HUES48 (cell line): ENCODE results near the gene PGS1.

ENCODE experiments used
- H3K27ac ChIP-seq: one replicate; pipeline ENCODE4 v1.7.0; 2013; ENCODE audit warnings: low read depth, low read length, inconsistent platforms
- H3K27me3 ChIP-seq: 2 replicates; pipeline ENCODE4 v1.6.1; 2013; ENCODE audit warnings: mild to moderate bottlenecking, low read length; ENCODE audit not compliant: control insufficient read depth, insufficient read depth
- H3K36me3 ChIP-seq: 2 replicates; pipeline ENCODE4 v1.6.1; 2013; ENCODE audit warnings: low read length; ENCODE audit not compliant: control insufficient read depth, insufficient read depth
- H3K4me1 ChIP-seq: 2 replicates; pipeline ENCODE4 v1.6.1; 2013; ENCODE audit warnings: mild to moderate bottlenecking, low read length; ENCODE audit not compliant: control insufficient read depth, insufficient read depth
- H3K4me3 ChIP-seq: 2 replicates; pipeline ENCODE4 v1.5.1; 2013; ENCODE audit warnings: mild to moderate bottlenecking, low read depth, low read length
- H3K9ac ChIP-seq: 2 replicates; pipeline ENCODE4 v1.6.1; 2013; ENCODE audit warnings: mild to moderate bottlenecking, low read depth, low read length, moderate library complexity
- H3K9me3 ChIP-seq: 2 replicates; pipeline ENCODE4 v1.6.1; 2013; ENCODE audit warnings: low read length; ENCODE audit not compliant: control insufficient read depth, insufficient read depth

Gene PGS1

DNA sequence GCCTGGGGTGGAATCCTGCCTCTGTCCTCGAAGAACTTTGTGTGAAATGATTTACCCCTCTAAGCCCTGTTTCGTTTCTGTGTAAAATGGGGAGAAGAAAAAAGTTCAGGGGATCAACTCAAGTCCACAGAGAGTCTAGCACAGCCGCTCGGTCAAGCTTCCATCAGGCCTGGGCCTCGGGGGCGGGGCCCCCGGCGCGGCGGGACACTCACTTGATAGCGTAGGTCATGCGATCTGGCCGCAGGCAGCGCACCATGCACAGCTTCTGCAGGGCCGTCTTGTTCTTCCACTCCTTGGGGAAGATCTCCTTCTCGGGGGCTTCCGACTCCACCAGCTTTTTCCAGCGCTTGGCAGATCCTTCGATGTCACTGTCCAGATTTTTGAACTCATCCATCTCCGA is 65.9 kb downstream of the PGS1 start:
- no peaks in the 10 kb centered on the region for H3K27me3 ChIP-seq
- H3K9me3 ChIP-seq = no peaks in the 10 kb centered on the region
- H3K9ac ChIP-seq = no peak overlapping the region
- H3K27ac ChIP-seq = no peak overlapping the region
- no peaks in the 10 kb centered on the region for H3K4me1 ChIP-seq
- H3K4me3 ChIP-seq = no peak overlapping the region
- no peaks in the 10 kb centered on the region for H3K36me3 ChIP-seq

DNA sequence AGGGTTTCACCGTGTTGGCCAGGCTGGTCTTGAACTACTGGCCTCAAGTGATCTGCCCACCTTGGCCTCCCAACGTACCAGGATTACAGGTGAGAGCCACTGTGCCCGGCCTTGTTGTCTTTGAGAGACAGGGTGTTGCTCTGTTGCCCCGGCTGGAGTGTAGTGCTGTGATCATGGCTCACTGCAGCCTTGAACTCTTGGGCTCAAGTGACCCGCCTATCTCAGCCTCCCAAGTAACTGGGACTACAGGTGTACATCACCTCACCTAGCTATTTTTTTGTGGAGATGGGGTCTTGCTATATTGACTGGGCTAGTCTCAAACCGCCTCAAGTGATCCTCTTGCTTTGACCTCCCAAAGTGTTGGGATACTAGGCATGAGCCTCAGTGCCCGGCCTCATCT is 68.4 kb downstream of the PGS1 start:
- H3K9me3 ChIP-seq = no peaks in the 10 kb centered on the region
- no peak overlapping the region for H3K9ac ChIP-seq
- H3K4me1 ChIP-seq = no peaks in the 10 kb centered on the region
- no peaks in the 10 kb centered on the region for H3K36me3 ChIP-seq
- H3K27me3 ChIP-seq = no peaks in the 10 kb centered on the region
- H3K27ac ChIP-seq = no peak overlapping the region
- no peak overlapping the region for H3K4me3 ChIP-seq

DNA sequence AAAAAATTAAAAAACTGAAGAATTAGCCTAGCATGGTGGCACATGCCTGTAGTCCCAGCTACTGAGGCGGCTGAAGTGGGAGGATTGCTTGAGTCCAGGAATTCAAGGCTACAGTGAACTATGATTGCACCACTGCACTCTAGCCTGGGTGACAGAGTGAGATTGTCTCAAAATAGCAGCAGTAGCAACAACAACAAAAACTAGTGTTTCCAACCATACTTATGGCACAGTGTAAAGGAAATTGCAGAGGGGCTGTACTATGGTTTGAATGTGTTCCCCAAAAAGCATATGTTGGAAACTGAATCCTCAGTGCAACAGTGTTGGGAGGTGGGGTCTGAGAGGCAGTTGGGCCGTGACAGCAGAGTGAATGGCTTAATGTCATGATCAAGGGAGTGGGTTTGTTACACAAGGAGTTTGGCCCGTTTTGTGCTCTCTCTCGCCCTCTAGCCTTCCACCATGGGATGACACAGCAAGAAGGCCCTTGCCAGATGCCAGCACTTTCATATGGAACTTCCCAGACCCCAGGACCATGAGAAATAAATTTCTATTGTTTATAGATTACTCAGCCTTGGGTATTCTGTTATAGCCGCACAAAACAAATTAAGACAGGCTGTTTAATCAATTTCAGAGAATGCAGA is 70.0 kb downstream of the PGS1 start:
- no peak overlapping the region for H3K27ac ChIP-seq
- no peak overlapping the region for H3K9ac ChIP-seq
- H3K9me3 ChIP-seq = no peaks in the 10 kb centered on the region
- no peaks in the 10 kb centered on the region for H3K4me1 ChIP-seq
- H3K36me3 ChIP-seq = no peaks in the 10 kb centered on the region
- no peaks in the 10 kb centered on the region for H3K27me3 ChIP-seq
- no peak overlapping the region for H3K4me3 ChIP-seq

DNA sequence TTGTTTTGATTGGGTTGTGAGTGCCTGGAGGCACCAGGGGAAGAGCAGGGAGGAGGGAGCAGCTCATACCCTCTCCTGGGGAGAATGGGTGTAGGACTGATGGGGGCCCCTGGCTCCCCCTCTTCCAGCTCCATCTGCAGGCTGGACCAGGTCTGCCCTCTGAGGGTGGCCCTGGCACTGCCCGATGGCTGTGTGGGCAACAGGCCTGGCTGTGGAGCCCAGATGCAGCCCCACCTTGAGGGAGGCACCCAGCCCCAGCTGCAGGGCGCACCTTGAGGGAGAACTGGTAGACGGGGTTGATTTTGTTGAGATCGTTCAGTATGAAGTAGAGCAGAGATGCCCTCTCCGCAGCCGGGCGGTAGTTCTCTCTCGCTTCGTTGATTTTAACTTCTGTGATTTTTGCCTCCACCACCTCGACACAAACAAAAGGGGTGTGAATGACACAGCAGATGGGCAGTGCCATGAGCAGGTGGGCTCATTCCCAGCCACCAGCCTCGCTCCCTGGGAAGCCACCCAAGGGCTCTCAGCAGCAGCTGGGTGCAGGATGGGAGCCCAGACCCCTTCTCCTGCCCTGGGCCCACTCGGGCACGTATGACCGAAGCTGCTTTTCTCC is 71.6 kb downstream of the PGS1 start:
- H3K27me3 ChIP-seq = no peaks in the 10 kb centered on the region
- H3K4me3 ChIP-seq = no peak overlapping the region
- no peaks in the 10 kb centered on the region for H3K9me3 ChIP-seq
- H3K9ac ChIP-seq = no peak overlapping the region
- H3K4me1 ChIP-seq = no peaks in the 10 kb centered on the region
- H3K36me3 ChIP-seq = no peaks in the 10 kb centered on the region
- H3K27ac ChIP-seq = no peak overlapping the region

DNA sequence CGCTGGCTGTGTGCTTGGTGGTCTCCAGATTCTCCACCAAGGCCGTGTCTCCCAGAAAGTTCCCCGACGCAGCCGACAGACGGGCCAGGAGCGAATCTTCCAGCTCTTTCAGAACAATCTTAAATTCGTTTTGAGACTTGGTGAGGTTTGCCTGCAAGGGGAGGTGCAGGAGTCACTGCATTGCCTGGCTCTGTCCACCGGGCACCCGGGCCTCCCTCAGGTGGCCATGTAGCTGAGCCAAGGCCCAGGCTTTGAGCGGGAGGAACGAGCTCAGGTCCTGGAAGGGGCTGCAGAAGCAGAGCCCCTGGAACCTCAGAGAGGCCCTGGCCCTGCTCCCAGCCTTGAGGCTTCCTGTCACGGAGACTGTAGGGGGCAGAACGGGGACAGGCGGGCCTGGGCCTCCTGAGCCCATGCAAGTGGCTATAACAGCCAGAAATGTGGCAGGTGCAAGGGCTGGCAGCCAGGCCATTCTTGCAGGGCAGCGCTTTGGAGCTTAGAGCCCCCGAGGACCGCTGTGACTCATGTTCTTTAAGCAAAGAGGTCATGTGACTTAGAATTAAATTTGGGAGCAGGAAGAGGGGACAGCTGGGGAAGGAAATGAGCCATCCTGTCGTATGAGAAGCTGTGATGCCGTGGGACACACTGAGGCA is 72.4 kb downstream of the PGS1 start:
- Histone ChIP-seq H3K9me3 (no peaks in the 10 kb centered on the region), H3K9ac (no peak overlapping the region), H3K27me3 (no peaks in the 10 kb centered on the region), H3K27ac (no peak overlapping the region), H3K4me1 (no peaks in the 10 kb centered on the region), H3K4me3 (no peak overlapping the region), H3K36me3 (no peaks in the 10 kb centered on the region)

DNA sequence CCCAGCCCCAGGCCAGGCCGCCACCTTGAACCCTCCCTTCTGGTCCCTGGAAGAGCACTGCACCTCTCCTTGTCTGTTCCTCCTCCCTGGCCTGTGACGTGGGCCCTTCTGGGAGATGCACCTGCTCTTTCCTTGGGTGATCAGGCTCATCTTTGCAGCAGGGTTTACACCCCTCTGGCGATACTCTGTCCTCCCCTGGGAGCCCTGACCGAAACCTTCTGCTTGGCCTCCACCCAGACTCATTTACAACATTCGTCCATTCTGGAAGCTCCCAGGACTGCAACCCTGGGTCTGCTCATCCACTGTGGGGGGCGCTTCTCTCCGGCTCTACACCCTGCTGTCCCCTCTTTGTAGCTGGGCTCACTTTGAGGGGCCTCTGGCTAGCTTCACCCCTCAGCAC is 73.3 kb downstream of the PGS1 start:
- H3K27ac ChIP-seq = no peak overlapping the region
- no peak overlapping the region for H3K9ac ChIP-seq
- no peaks in the 10 kb centered on the region for H3K27me3 ChIP-seq
- no peak overlapping the region for H3K4me3 ChIP-seq
- no peaks in the 10 kb centered on the region for H3K9me3 ChIP-seq
- H3K36me3 ChIP-seq = no peaks in the 10 kb centered on the region
- no peaks in the 10 kb centered on the region for H3K4me1 ChIP-seq

DNA sequence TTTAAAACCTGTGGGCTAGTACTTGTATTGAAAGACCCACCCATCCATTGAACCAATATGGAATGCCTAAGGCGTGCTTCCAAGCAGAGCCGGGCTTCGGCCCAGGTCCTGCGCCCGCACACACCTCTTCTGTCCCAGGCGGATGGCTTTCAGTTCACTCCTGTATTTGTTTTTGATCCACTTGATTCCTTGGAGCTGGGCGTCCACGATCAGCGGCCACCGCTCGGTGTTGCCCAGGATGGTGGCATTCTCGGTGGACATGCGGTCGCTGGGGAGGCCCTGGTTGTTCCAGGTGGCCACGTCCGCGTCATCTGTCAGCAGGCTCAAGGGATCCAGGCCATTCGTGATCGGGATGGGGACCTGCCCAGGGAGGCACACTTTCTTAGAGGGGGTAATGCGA is 75.9 kb downstream of the PGS1 start:
- no peaks in the 10 kb centered on the region for H3K27me3 ChIP-seq
- no peak overlapping the region for H3K4me3 ChIP-seq
- no peak overlapping the region for H3K9ac ChIP-seq
- H3K9me3 ChIP-seq = no peaks in the 10 kb centered on the region
- no peak overlapping the region for H3K27ac ChIP-seq
- H3K36me3 ChIP-seq = no peaks in the 10 kb centered on the region
- no peaks in the 10 kb centered on the region for H3K4me1 ChIP-seq

DNA sequence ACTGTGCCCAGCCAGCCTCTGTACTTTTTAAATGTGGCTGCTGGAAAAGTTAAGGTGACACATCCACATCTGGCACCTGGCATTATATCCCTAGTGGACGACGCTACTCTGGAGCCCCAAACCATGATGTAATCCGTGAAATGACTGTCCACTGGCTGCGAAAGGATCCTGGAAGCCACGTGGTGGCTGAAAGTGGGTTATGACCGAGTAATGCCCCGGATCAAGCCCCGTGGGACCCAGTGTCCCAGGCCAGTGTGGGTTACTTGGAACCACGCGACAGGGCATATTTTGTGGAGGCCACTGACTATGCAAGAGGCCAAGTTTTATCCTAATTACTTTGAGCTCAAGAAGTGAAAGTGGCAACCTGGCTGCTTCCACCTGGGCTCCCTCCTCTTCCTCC is 79.6 kb downstream of the PGS1 start:
- Histone ChIP-seq H3K4me3 (no peak overlapping the region), H3K9ac (no peak overlapping the region), H3K27me3 (no peaks in the 10 kb centered on the region), H3K9me3 (no peaks in the 10 kb centered on the region), H3K27ac (no peak overlapping the region), H3K4me1 (no peaks in the 10 kb centered on the region), H3K36me3 (no peaks in the 10 kb centered on the region)

DNA sequence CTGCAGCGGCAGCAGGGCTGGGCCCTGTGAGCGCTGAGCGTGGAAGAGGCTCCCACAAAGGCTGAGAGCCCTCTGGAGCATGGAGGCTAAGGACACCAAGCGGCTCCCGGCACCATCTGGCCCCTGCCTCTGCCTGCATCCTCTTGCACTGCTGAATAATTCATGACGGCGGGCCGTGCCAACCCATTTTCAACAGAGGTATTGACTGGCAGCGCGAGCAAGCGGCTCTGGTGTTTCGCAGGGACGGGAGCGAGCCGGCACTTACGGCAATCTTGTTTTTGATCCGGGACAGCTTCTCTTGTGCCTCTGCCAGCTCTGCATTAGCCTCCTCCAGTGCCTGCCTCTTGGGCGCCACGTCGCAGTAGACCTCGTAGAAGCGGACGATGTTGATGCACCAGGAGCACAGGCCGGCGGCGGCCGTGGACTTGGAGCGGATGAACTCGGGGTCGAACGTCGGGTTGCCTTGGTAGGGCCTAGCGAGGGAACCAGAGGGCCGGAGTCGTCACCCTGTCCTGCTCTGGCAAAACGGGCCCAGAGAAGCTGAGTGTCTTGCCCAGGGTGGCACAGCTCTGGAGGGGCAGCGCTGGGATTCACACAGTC is 80.4 kb downstream of the PGS1 start:
- H3K9ac ChIP-seq = no peak overlapping the region
- no peak overlapping the region for H3K27ac ChIP-seq
- H3K27me3 ChIP-seq = no peaks in the 10 kb centered on the region
- no peaks in the 10 kb centered on the region for H3K4me1 ChIP-seq
- H3K9me3 ChIP-seq = no peaks in the 10 kb centered on the region
- H3K4me3 ChIP-seq = no peak overlapping the region
- no peaks in the 10 kb centered on the region for H3K36me3 ChIP-seq

DNA sequence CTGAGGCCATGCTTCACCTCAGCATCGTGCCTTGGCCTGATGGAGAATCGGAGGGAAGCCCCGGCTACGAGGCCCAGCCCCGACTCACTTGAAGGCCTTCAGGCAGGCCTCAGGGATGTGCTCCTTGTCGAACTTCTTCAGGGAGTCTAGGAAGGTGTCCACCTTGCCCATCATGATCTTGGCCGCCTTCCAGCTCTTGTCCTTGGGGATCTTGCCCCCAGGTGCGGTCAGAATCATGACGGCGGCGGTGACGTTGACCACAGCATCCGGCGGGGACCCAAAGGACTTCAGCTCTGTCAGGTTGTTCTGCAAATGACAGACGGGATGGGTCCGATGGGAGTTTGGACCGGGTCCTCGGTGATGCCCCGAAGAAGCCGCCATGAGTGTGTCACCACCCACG is 81.2 kb downstream of the PGS1 start:
- no peaks in the 10 kb centered on the region for H3K4me1 ChIP-seq
- H3K4me3 ChIP-seq = no peak overlapping the region
- H3K27me3 ChIP-seq = no peaks in the 10 kb centered on the region
- H3K9ac ChIP-seq = no peak overlapping the region
- H3K27ac ChIP-seq = no peak overlapping the region
- H3K36me3 ChIP-seq = no peaks in the 10 kb centered on the region
- peaks cover 4% of the 10 kb centered on the region; the same call in 1 of the 2 replicates for H3K9me3 ChIP-seq

DNA sequence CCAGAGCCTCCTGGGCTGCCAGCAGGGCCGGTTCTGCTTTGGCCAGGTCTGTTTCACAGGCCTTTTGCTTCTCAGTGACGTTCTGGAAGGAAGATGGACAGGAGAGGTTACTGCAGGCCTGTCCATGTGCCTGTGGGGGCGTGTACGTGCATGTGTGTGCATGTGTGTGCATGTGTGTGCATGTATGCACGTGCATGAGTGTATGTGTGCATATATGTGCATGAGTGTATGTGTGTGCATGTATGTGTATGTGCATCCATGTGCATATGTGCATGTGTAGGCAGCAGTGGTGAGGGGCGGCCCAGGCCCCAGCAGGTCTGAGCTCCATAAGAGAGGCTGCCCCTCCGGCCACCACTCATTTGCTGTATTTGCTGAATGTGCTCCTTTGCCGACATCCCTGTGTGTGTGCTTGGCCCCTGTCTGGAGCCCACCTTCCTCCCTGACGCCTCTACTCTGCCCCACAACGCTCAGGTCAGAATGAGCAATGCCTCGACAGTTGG is 81.8 kb downstream of the PGS1 start:
- Histone ChIP-seq H3K9me3 (peaks cover 4% of the 10 kb centered on the region; the same call in 1 of the 2 replicates), H3K4me3 (no peak overlapping the region), H3K27ac (no peak overlapping the region), H3K36me3 (no peaks in the 10 kb centered on the region), H3K27me3 (no peaks in the 10 kb centered on the region), H3K9ac (no peak overlapping the region), H3K4me1 (no peaks in the 10 kb centered on the region)
